Transverse colon (tissue), 4 donors: ENCODE measurements around the gene ULBP2.
"Not testable (repeated sequence)": the region's sequence is repeated elsewhere in the genome, so short reads cannot be mapped to it uniquely, and the experiment has no call there.

Experiments used
- EP300 ChIP-seq: sonication (generic); formaldehyde crosslinking; IDR thresholded peaks from one replicate; pipeline ENCODE4 v1.6.1; 2017; ENCODE audit warnings: antibody characterized with exemption, low read depth
- POLR2A ChIP-seq: fragments of 450-650 bp; IDR thresholded peaks from one replicate; pipeline ENCODE4 v1.6.1; 2016; ENCODE audit warnings: antibody characterized with exemption, mild to moderate bottlenecking, moderate library complexity
- POLR2AphosphoS5 ChIP-seq, 3 donors: sonication (generic); formaldehyde crosslinking; IDR thresholded peaks; one replicate each; pipeline ENCODE4 v1.6.1; 2016; ENCODE audit warnings: antibody characterized with exemption in 3 of 3
- TF ChIP-seq, protein P1 (sequence below), 5 experiments: fragments of 200-600 bp in 3 of 5; fragments of 450-650 bp in 2 of 5; sonication (generic) in 3 of 5; IDR thresholded peaks; 1 replicate in 2 of 5; 2 replicates in 3 of 5; pipeline ENCODE4 v1.5.1; 2016 to 2017; ENCODE audit warnings: antibody characterized with exemption in 5 of 5, inconsistent platforms in 3 of 5, mild to moderate bottlenecking in 2 of 5, moderate library complexity in 1 of 5

DNA sequence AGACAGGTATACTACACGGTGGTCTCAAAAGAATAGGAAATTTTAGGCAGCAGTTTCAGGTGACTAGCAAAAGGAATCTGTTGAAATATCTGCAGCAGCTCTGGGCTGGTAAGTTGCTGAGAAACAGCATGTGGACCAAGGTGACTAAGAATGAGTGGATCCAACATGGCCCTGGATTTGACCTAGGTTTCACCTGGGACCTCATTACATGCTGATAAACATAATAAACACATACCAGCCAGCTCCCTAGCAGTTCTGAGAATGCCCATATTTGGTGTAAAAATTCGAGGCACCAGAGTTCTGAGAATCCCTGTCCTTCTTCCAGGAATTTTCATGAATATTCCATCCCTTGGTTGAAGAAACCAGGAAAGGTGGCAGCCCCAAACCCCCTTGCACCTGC lies 11.6 kb downstream of the ULBP2 start:
- TF ChIP-seq, protein P1, sequence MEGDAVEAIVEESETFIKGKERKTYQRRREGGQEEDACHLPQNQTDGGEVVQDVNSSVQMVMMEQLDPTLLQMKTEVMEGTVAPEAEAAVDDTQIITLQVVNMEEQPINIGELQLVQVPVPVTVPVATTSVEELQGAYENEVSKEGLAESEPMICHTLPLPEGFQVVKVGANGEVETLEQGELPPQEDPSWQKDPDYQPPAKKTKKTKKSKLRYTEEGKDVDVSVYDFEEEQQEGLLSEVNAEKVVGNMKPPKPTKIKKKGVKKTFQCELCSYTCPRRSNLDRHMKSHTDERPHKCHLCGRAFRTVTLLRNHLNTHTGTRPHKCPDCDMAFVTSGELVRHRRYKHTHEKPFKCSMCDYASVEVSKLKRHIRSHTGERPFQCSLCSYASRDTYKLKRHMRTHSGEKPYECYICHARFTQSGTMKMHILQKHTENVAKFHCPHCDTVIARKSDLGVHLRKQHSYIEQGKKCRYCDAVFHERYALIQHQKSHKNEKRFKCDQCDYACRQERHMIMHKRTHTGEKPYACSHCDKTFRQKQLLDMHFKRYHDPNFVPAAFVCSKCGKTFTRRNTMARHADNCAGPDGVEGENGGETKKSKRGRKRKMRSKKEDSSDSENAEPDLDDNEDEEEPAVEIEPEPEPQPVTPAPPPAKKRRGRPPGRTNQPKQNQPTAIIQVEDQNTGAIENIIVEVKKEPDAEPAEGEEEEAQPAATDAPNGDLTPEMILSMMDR (IDR thresholded peaks at IDR 0.05), result not testable (repeated sequence)
- not testable (repeated sequence) for TF ChIP-seq EP300; POLR2AphosphoS5 (IDR thresholded peaks at IDR 0.05); POLR2A
